Body of pancreas (tissue), 4 donors: Measurements from ENCODE around the gene ZNF394. TPM values are rescaled to one million over a fixed set of nuclear protein-coding genes. Genes with fewer than 3 reads are reported as not detected.

Experiments used
- ATAC-seq: fragments of 150-250 bp; one replicate; pipeline ENCODE4 v1.9.1; 2016
- DNase-seq, 4 donors: peaks; one replicate each; pipeline ENCODE4 v3.0.0-alpha.2; 2019
- H3K27ac ChIP-seq, 4 donors: fragments of 200-600 bp; sonication (generic); 1 replicate in 3 of 4; 2 replicates in 1 of 4; pipeline versions ENCODE4 v1.5.1 to v1.6.1; 2016 to 2019; ENCODE audit warnings: mild to moderate bottlenecking in 1 of 4, mixed read lengths in 1 of 4, moderate library complexity in 1 of 4
- H3K27me3 ChIP-seq, 2 donors: fragments of 200-600 bp; sonication (generic); one replicate each; pipeline ENCODE4 v1.6.0; 2016; ENCODE audit warnings: mild to moderate bottlenecking in 1 of 2
- H3K36me3 ChIP-seq, 2 donors: fragments of 200-600 bp; sonication (generic); replicated peaks in 1 of 2; 2 replicates each; pipeline ENCODE4 v1.5.1; 2016; ENCODE audit warnings: low read depth in 2 of 2; ENCODE audit not compliant: insufficient read depth in 1 of 2
- H3K4me1 ChIP-seq: fragments of 200-600 bp; sonication (generic); one replicate; pipeline ENCODE4 v1.6.0; 2016
- H3K4me3 ChIP-seq, 2 donors: fragments of 200-600 bp; sonication (generic); 1 replicate in 1 of 2; 2 replicates in 1 of 2; pipeline ENCODE4 v1.5.1; 2016 to 2019
- H3K9me3 ChIP-seq, 3 donors: fragments of 200-600 bp; sonication (generic); 1 replicate in 2 of 3; 2 replicates in 1 of 3; pipeline ENCODE4 v1.5.1; 2016
- CTCF ChIP-seq, 7 experiments: fragments of 450-650 bp in 4 of 7; fragments of 200-600 bp in 3 of 7; sonication (generic) in 3 of 7; IDR thresholded peaks; one replicate each; pipeline ENCODE4 v1.5.1; 2016 to 2019; ENCODE audit warnings: antibody characterized with exemption in 7 of 7
- POLR2A ChIP-seq, 3 donors: fragments of 450-650 bp; IDR thresholded peaks; one replicate each; pipeline ENCODE4 v1.6.1; 2016; ENCODE audit warnings: antibody characterized with exemption in 3 of 3, mild to moderate bottlenecking in 2 of 3
- WGBS, 2 donors: methylation state at CpG; one replicate each; pipeline ENCODE4 v1.1.5; 2017; 5-methylcytosine and 5-hydroxymethylcytosine counted together
- intact Hi-C: fragments of 100-400 bp; cut with DNase I; formaldehyde crosslinking; loops from one replicate; pipeline ENCODE4 v1.15.1; 2023
- total RNA-seq, 2 donors: library from RNA; depleted of rRNA; stranded (reverse); fragments of >200 nt; gene quantifications; one replicate each; pipeline ENCODE4 v1.1.0, GENCODE V29; 2016

The ZNF394 gene
- total RNA-seq, 2 donors from 2014 or later = 18.7 to 21.4 TPM

GRCh38 chr7:99459087-99459486 is 41.0 kb downstream of the ZNF394 start:
- H3K36me3 ChIP-seq = peaks cover 0 to 10% of the 10 kb centered on the region in 2 donors
- no peak overlapping the region for H3K4me3 ChIP-seq
- H3K9me3 ChIP-seq = no peaks in the 10 kb centered on the region
- ATAC-seq = no peak
- DNase-seq = no peak
- H3K27me3 ChIP-seq = no peaks in the 10 kb centered on the region
- intact Hi-C loops = no loop called here
- peaks cover 22% of the 10 kb centered on the region for H3K4me1 ChIP-seq
- H3K27ac ChIP-seq = no peak overlapping the region
- TF ChIP-seq CTCF (IDR thresholded peaks at IDR 0.05) (peak in 2 of 7 experiments; percentile 15 to 17), POLR2A (IDR thresholded peaks at IDR 0.05) (no peak)
- 92 to 96% methylated on average over 8 of the region's 8 CpGs for WGBS, 2 donors

- DNase-seq = no peak
- no peak for ATAC-seq
Measured at GRCh38 chr7:99457650-99458493, 42.2 kb downstream of the ZNF394 start.

GRCh38 chr7:99457050-99457649 is 42.9 kb downstream of the ZNF394 start:
- 81 to 94% methylated on average over 5 to 6 of the region's 6 CpGs for WGBS, 2 donors
- intact Hi-C loops = no loop called here
- TF ChIP-seq POLR2A (IDR thresholded peaks at IDR 0.05) = no peak
- TF ChIP-seq CTCF (IDR thresholded peaks at IDR 0.05) = no peak
- no peaks in the 10 kb centered on the region for H3K9me3 ChIP-seq
- no peak for DNase-seq
- no peak overlapping the region for H3K27ac ChIP-seq
- peaks cover 0 to 15% of the 10 kb centered on the region in 2 donors for H3K36me3 ChIP-seq
- peaks cover 18% of the 10 kb centered on the region for H3K4me1 ChIP-seq
- H3K27me3 ChIP-seq = no peaks in the 10 kb centered on the region
- H3K4me3 ChIP-seq = no peak overlapping the region
- ATAC-seq = no peak

More at GRCh38 chr7:99457650-99458493, 42.2 kb downstream of the ZNF394 start:
- intact Hi-C loops = no loop called here
- Histone ChIP-seq H3K36me3 (peaks cover 0 to 12% of the 10 kb centered on the region in 2 donors), H3K4me3 (no peak overlapping the region), H3K27ac (no peak overlapping the region), H3K9me3 (no peaks in the 10 kb centered on the region), H3K4me1 (peaks cover 18% of the 10 kb centered on the region), H3K27me3 (no peaks in the 10 kb centered on the region)
- WGBS, 2 donors = 74 to 78% methylated on average over 14 to 26 of the region's 26 CpGs
- no peak for TF ChIP-seq CTCF (IDR thresholded peaks at IDR 0.05)
- TF ChIP-seq POLR2A (IDR thresholded peaks at IDR 0.05) = no peak

GRCh38 chr7:99456288-99456687 is 43.8 kb downstream of the ZNF394 start:
- 64 to 74% methylated on average over 12 to 13 of the region's 13 CpGs for WGBS, 2 donors
- intact Hi-C loops = no loop called here
- Histone ChIP-seq H3K9me3 (no peaks in the 10 kb centered on the region), H3K27me3 (no peaks in the 10 kb centered on the region), H3K36me3 (peaks cover 0 to 15% of the 10 kb centered on the region in 2 donors), H3K4me1 (peaks cover 12% of the 10 kb centered on the region), H3K4me3 (no peak overlapping the region), H3K27ac (no peak overlapping the region)
- DNase-seq (no peak), ATAC-seq (no peak)
- TF ChIP-seq CTCF (IDR thresholded peaks at IDR 0.05) = no peak
- no peak for TF ChIP-seq POLR2A (IDR thresholded peaks at IDR 0.05)
